Left ventricle myocardium inferior (tissue), 1 donor: ENCODE measurements around the gene EDA. TPM values are rescaled to one million over a fixed set of nuclear protein-coding genes. Genes with fewer than 3 reads are reported as not detected.

Experiments
- DNase-seq: peaks from one replicate; pipeline ENCODE4 v3.0.0-alpha.2; 2020
- H3K27ac ChIP-seq: fragments of 200-600 bp; replicated peaks from 2 replicates; pipeline ENCODE4 v1.8.0; 2021
- H3K27me3 ChIP-seq: fragments of 200-600 bp; 2 replicates; pipeline ENCODE4 v1.8.0; 2021; ENCODE audit warnings: low read depth
- H3K36me3 ChIP-seq: fragments of 200-600 bp; 2 replicates; pipeline ENCODE4 v1.8.0; 2021
- H3K4me1 ChIP-seq: fragments of 200-600 bp; 2 replicates; pipeline ENCODE4 v1.8.0; 2021
- H3K4me3 ChIP-seq: fragments of 200-600 bp; 2 replicates; pipeline ENCODE4 v1.8.0; 2021; ENCODE audit warnings: mild to moderate bottlenecking, moderate library complexity
- H3K9me3 ChIP-seq: fragments of 200-600 bp; replicated peaks from 2 replicates; pipeline ENCODE4 v1.8.0; 2021
- intact Hi-C: fragments of 100-400 bp; cut with micrococcal nuclease; formaldehyde crosslinking; loops from one replicate; pipeline ENCODE4 v1.11.0; 2022
- microRNA-seq: library from miRNA; unstranded; fragments of <30 nt; microRNA quantifications from one replicate; pipeline ENCODE4 v1.2.0, GENCODE V29; 2020
- total RNA-seq: library from RNA; stranded (reverse); fragmentation: NEBNext Ultra II Directional; extraction: Animal tissue kit (Norgen Biotek cat#: 25700); gene quantifications from one replicate; pipeline ENCODE4 v1.2.1, GENCODE V29; 2021
- TF ChIP-seq, protein P1 (sequence below): fragments of 200-600 bp; IDR thresholded peaks from 2 replicates; pipeline ENCODE4 v1.8.0; 2021; ENCODE audit warnings: antibody characterized with exemption, mild to moderate bottlenecking, borderline replicate concordance
- donor health status: DM: no; HTN: yes; CAD: no; lungs with severe emphysema.

EDA gene
- total RNA-seq, 1 donor from 2014 or later: 7.3 TPM

DNA sequence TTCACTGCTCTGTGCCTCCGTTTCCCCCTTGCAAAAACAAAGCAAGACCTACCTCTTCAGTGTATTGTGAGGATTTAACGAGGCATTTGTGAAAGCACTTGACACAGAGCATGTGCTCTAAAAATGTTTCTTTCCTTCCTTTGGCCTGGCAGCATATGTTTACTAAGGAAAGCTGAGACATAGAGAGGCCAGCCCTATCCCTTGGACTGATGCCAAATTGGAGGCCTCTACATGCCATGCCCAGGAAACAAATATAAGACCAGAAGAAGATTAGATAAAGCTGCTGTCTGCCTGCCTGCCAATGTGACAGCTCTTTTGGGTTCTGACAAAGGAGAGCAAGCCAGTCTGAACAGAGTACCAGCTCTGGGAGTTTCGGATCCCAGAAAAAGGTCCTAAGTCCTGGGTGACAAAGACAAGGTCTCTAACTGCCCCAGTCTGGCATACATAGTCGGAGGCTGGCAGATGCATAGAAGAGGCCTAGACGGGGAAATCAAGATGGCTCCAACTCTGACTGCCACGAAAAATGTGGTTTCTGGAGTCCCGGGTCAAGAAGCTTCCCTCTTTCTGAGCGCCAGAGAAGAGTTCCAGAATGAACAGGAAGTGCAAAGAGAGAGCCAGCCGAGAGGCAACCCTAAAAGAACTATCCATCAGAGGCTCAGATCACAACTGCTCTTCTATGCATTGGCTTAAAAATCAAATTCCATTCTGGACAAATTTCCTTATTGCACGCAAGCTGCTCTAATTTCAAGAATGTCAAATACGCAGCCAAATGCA, 472.1 kb downstream of the EDA start:
- Histone ChIP-seq H3K4me3 (no peak overlapping the region), H3K4me1 (peaks cover 11% of the 10 kb centered on the region), H3K27me3 (no peaks in the 10 kb centered on the region), H3K36me3 (no peaks in the 10 kb centered on the region), H3K9me3 (no peaks in the 10 kb centered on the region), H3K27ac (peak overlapping the region; percentile 40)
- no peak for DNase-seq
- intact Hi-C loops: no loop called here
- TF ChIP-seq, protein P1, sequence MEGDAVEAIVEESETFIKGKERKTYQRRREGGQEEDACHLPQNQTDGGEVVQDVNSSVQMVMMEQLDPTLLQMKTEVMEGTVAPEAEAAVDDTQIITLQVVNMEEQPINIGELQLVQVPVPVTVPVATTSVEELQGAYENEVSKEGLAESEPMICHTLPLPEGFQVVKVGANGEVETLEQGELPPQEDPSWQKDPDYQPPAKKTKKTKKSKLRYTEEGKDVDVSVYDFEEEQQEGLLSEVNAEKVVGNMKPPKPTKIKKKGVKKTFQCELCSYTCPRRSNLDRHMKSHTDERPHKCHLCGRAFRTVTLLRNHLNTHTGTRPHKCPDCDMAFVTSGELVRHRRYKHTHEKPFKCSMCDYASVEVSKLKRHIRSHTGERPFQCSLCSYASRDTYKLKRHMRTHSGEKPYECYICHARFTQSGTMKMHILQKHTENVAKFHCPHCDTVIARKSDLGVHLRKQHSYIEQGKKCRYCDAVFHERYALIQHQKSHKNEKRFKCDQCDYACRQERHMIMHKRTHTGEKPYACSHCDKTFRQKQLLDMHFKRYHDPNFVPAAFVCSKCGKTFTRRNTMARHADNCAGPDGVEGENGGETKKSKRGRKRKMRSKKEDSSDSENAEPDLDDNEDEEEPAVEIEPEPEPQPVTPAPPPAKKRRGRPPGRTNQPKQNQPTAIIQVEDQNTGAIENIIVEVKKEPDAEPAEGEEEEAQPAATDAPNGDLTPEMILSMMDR: no peak

DNA sequence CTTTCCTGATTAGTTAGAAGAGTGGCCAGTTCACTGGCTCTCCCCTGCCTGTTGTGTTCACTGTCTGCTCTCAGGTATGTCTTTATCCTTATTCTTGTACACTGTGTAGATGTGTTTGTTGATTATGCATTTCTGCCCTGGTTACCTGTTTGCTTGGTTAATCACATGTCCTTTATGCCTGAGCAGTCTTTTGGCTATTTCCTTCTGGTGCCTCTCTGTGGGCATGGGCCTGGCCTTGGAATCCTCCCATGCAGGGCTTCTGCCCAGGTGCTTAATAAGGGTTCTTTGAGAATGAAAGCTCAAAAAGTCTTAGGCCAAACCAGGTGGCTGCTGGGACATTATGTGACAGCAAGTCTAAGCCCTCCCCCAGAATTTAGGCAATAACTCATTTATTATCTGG, 472.8 kb downstream of the EDA start:
- Histone ChIP-seq H3K27me3 (no peaks in the 10 kb centered on the region), H3K4me1 (peaks cover 11% of the 10 kb centered on the region), H3K4me3 (no peak overlapping the region), H3K9me3 (no peaks in the 10 kb centered on the region), H3K36me3 (no peaks in the 10 kb centered on the region), H3K27ac (no peak overlapping the region)
- DNase-seq: no peak
- TF ChIP-seq, protein P1: no peak
- intact Hi-C loops: no loop called here

Small RNA genes lying within 50 kb of the gene (microRNA-seq; reads per million reads assigned to microRNA genes)
- gene MIR676: 10.9 reads per million, percentile 29 among the genes with 10 or more reads in this experiment

Other genes with a start within 250 kb of the EDA start
- gene NALF2, start 111.8 kb upstream of the EDA start, total RNA-seq: 26.1 TPM